Right ventricle myocardium inferior (tissue), 1 donor: ENCODE results near the gene ANKH. TPM values are rescaled to one million over a fixed set of nuclear protein-coding genes. Genes with fewer than 3 reads are reported as not detected.
"Not testable (repeated sequence)": the region's sequence is repeated elsewhere in the genome, so short reads cannot be mapped to it uniquely, and the experiment has no call there.

Experiments used
- ATAC-seq: fragments of 200-7000 bp; cut with Tn5 transposase; one replicate; pipeline ENCODE4 v1.9.1; 2020; ENCODE audit warnings: mild to moderate bottlenecking, moderate library complexity
- DNase-seq: peaks from one replicate; pipeline ENCODE4 v3.0.0; 2021; ENCODE audit errors: missing footprints
- intact Hi-C: fragments of 100-400 bp; cut with DNase I; formaldehyde crosslinking; loops from one replicate; pipeline ENCODE4 v1.11.0; 2022
- long read RNA-seq: library from polyadenylated mRNA; unstranded; transcript quantifications from one replicate; pipeline ENCODE4 v2.0.0, GENCODE V29; 2021
- total RNA-seq: library from RNA; stranded (reverse); fragmentation: NEBNext Ultra II Directional; extraction: Animal tissue kit (Norgen Biotek cat#: 25700); gene quantifications from one replicate; pipeline ENCODE4 v1.2.1, GENCODE V29; 2021
- donor health status: DM: no; HTN: yes; CAD: no; lungs with severe emphysema.

Gene ANKH
- 156 TPM for total RNA-seq
- long read RNA-seq, full-length matches to known transcripts, result 52 of 72 reads
- long read RNA-seq, partial matches to known transcripts, result 7 of 72 reads
- long read RNA-seq, other reads (novel, unspliced or antisense), result 13 of 72 reads

DNA sequence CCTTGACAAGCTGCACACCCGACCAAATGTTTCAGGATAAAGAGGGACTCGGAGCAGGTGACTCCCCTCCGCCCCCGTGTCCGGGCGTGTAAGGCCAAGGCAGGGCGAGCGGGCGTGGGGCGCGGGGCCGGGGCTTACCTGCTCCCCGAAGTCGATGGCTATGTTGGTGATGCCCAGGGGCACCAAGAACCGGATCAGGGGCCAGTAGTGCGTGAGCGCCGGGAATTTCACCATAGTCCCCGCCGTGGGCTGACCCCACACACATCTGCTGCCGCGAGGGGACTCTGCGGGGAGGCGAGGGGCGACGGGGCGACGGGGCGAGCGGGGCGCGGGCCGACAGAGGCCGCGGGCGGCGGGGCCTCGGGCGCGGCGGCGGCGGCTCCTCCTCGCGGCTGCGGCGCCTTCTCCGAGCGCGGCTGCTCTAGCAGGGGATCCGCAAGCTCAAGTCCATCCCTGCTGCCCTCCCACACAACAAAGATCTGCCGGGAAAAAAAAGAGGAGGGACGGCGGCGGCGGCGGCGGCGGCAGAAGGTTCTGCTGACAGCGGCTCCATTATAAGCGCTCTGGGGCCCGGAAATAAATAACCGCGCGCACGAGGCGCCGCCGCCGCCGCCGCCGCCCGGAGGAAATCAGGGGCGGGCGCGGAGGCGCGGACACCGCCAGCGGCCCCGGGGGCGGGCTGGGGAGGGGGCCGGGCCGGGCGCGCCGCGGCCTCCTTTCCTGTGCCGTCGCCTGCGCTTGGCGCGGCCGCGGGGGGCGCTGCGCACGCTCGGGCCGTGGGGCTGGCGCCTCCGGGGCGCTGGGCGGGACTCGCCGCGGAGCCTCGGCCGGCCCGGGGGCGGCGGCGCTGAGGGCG lies at the start of gene ANKH:
ANKH (minus strand) TSS at position 565 of the 856 bp plus-strand sequence; CDS start at position 234, 331 bp downstream.
- intact Hi-C loops, result loop anchor here (2.0 to 5.0 kb wide), 4 partner anchors 49 to 184 kb away; no protein-coding TSS in a partner anchor
- peak; percentile 92 for DNase-seq
- peak; percentile 93 for ATAC-seq

DNA sequence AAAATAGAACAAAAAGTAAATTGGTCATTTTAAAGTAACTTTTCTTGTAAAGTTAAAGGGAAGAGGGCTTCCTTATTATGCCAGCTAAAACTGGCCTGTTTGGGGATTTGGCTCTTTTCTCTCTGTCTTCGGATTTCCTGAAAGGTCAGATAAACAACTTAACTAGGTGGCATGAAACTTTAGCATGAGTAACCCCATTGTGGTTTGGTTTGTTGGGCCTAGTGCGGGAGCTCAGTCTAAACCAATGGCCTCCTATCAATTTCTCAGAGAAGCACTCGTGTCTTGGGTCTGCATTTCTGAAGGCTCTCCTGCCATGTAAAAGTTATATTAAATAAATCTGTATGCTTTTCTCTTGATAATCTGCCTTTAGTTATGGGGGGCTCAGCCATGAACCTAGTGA lies 48.5 kb upstream of the ANKH start:
- no peak for DNase-seq
- intact Hi-C loops, result no loop called here
- no peak for ATAC-seq

DNA sequence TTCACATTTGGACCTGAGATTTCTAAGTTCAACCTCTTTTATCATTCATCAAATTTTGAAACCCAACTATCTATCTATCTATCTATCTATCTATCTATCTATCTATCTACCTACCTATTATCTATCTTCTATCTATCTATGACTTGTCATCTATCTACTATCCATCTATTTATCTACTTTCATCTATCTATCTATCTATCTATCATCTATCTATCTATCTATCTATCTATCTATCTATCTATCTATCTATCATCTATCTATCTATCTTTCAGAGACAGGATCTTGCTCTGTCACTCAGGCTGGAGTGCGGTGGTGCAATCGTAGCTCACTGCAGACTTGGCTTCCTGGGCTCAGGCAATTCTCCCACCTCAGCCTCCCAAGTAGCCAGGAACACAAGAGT lies 47.5 kb upstream of the ANKH start:
- intact Hi-C loops, ATAC-seq, DNase-seq: not testable (repeated sequence)

DNA sequence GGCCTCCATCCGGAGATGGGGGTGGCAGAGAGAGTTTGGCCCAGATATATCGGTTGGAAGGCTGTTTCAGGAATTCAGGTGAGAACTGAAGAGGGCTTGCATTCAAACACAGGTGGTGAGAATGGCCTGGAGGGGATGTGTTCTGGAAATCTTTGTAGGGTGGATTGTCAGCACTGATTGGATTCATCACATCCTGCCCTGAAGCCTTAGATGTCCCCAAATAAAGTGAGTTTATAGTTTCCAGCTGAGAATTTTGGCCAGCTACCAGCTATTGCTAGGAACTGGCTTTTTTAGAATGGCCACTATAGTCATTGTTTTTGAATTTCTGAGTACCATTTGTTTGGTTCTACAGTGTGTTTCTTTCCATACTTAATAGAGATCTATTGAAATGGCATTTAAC lies 46.1 kb upstream of the ANKH start:
- intact Hi-C loops, result no loop called here
- ATAC-seq (no peak), DNase-seq (no peak)

DNA sequence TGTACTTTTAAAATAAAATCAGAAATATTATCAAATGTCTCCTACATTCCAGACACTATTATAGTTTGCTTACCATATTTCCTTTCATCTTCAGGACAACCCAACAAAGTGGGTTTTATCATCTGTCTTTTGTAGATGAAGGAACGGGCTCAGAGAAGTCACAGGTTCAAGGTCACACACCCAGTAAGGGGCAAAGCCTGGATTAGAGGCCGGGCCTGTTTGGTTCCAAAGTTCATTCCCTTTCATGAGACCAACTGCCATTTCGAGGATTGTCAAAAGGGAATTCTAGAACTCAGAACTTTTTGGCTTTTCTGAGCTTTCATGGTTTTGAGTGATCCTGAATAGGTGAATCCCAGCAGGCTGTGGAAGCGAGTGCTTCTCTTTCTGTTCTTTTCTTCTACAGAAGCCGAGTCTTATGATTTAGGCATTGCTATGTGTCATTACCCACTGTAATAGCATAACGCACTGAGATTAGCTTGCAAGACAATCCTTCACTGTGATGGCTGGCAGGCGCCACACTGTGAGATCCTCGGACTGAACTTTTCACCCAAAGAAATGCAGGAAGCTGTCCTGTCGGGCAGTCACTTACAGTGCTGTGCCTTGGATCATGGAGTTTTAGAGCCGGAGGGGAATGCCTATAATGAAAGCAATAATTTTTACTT lies 43.8 kb upstream of the ANKH start:
- ATAC-seq (no peak), DNase-seq (no peak)
- intact Hi-C loops, result no loop called here

DNA sequence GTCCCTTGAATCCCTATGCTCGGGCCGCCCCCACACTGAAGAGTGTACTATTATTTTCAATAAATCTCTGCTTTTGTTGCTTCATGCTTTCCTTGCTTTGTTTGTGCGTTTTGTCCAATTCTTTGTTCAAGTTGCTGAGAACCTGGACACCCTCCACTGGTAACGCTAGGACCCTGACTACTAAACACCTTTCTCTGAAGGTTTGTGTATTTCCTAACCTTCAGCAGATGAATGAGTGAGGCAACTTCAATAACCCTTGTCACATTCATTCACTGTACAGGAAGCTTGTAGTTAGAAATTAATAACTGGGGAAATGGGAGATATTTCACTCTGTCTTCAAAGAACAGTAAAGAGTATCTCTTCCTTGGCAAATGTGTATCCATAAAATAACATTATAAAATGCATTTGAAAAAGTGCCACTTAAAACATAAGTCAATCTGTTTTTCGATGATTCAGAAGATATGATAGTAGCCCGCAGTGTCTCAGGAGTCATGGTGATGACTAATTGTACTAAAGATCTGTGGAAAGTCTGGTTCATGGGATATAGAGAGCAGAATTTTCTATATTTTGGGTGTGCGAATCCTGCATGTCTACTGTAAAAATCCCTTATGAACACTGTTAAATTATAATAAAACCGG lies 43.2 kb upstream of the ANKH start:
- no peak for ATAC-seq
- no peak for DNase-seq
- intact Hi-C loops, result no loop called here

DNA sequence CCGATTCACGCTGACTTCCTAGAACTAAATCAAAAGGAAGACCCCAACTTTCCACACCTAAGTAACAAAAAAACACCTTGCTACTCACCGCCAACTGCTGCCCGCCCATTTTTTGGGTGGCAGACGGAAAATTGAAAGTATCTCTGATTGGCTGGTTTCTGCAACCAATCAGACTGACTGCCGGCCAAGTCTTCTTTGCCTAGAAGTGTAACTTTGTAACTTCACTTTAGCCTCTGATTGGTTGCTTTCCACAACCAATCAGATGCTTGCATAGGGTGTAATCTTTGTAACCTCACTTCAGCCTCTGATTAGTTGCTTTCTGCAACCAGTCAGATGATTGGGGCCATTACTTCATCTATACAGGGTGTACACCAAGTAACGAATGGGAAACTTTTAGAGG lies 42.6 kb upstream of the ANKH start:
- intact Hi-C loops, result no loop called here
- DNase-seq, result no peak
- ATAC-seq, result no peak

DNA sequence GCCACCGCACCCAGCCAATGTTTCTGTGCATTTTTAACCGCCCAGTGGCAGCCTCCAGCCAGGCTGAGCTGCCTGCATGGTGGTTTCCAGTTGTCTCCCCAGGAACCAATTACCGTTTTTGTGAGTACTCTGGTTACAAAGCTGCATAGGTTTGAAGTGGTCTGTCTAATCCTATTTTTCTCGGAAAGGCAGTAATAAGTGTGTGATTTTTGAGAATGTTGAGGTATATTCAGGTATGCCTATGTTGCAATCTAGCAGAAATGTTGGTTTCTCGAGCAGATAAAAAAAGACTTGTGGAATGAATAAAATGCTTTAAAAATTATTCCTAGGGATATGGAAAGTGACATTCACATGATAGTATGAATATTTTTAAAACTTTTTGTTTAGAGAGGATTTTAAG lies 41.5 kb upstream of the ANKH start:
- no peak for ATAC-seq
- intact Hi-C loops, result no loop called here
- no peak for DNase-seq

DNA sequence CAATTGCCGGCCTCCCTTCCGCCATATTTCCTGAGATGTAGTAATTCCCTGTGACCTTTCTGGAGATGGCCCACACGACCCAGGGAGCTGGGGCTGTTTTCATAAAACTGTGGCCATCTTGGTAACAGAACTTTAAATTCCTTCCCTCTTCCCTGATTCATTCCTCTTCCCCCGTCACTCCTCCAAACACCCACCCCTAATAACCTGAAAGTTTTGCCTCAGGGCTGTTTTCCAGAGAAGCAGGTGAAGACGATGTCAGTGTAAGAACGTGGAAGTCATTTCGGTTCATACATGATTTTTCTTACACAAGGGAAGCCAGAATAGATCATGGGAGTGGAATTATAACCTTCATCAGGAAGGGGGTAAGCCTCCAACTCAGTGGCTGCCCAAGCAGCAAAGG lies 40.6 kb upstream of the ANKH start:
- intact Hi-C loops, result no loop called here
- ATAC-seq, result no peak

DNA sequence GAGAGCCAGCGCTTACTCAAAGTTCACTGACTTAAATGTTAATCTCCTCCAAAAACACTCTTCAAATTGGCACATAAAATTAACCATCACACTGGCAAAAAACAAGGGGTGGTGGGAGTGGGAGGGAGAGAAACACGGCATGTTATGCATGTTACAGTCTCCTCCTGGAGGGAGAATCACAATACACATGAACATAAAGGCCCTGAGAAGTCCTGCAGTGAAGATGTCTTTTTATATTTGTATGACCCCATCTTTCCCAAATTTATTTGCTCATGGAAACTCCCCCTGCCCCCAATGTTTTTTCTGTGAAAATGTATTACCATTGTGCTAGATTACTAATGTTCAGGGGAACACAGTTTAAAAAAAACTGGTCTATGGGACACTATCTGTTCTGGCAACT lies 37.8 kb upstream of the ANKH start:
- DNase-seq, result no peak
- no peak for ATAC-seq
- intact Hi-C loops, result no loop called here

More for the DNA sequence above, 40.6 kb upstream of the ANKH start:
- no peak for DNase-seq

DNA sequence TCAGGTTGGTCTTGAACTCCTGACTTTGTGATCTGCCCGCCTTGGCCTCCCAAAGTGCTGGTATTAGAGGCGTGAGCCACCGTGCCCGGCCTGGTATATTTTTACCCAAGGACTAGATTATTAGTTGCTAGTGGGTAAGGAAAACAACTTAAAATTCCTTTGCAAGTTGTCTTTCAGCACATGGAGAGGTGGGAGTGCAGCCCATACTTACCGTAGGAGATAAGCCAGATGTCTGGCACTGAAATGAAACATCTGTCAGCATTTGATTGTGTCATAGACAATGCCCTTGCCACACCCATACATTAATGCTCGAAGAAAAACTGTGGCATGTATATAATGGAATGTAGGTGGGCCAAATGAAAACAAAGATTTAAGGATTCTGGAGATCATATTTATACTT lies 36.6 kb upstream of the ANKH start:
- intact Hi-C loops, result no loop called here
- ATAC-seq, result peak; percentile 81
- DNase-seq, result no peak

DNA sequence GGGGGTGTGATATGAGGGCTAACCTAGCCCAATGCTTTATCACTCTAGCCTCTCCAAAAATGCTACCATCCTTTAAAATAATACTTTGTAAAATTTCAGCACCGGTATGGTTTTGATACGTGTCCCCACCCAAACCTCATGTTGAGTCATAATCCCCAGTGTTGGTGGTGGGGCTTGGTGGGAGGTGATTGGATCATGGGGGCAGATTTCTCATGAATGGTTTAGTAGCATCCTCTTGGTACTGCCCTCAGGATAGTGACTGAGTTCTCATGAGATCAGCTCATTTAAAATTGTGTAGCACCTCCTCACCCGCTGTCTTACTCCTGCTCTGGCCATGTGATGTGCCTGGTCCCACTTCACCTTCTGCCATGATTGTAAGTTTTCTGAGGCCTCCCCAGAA lies 35.0 kb upstream of the ANKH start:
- DNase-seq (no peak), ATAC-seq (no peak)
- intact Hi-C loops, result no loop called here

DNA sequence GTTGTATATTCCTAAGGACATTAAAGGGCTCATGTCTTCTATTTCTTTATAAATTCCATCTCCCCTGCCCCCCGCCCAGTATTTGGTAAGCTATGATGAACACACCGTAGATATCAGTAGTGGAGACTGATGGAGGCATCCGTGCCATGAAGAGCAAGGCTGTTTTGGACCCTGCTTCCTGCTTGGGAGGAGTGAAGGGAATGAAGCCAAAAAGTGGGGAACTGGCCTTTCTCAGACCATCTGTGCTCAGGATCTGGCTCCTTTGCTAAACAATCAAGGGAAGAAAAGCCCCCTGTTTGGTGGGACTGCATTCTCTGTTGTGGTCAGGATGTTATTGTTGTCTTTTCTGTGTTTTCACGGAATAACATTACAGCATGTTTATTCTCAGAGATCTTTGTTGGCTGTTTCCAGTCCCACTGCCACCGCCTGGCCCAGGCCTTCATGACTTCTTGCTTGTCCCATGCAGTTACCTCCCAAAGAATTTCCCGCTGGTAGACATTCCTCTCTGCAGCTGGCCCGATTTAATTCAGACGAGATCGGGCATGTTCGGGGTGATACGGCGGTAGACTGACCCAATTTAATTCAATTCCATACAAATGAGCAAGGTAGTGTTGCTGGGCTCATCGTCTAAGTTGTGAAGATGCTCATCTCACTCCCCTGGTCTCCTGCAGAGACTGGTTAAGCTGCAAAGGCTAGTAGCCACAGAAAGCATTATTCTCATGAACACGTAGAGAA lies 31.4 kb upstream of the ANKH start:
- no peak for DNase-seq
- ATAC-seq, result no peak
- intact Hi-C loops, result no loop called here

DNA sequence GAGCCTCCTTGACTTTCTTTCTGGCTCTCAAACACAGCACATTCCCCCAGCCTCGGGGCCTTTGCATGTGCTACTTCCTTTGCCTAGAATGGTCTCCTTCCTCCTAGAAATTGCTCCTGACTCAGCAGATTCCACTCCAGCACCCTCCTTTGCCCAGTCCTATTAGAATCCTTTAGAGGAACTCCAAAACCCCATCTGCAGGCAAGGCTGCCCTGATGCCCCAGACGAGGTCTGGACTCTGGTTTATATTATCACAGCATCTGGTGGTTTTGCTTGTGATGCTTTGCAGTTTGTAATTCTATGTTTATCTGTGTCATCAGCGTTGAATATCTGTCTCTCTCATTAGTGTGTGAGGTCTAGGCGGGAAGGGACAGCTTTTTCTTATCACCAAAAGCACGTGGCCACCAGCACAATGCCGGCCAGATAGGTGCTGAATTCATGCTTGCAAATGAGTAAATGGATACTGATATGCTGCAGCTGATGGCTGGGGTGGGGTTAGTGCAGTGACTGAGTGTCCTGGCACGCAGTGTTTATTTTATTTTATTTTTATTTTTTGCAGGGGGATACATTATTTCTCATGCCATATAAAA lies 30.0 kb upstream of the ANKH start:
- intact Hi-C loops, result no loop called here
- DNase-seq (no peak), ATAC-seq (peak; percentile 53)

DNA sequence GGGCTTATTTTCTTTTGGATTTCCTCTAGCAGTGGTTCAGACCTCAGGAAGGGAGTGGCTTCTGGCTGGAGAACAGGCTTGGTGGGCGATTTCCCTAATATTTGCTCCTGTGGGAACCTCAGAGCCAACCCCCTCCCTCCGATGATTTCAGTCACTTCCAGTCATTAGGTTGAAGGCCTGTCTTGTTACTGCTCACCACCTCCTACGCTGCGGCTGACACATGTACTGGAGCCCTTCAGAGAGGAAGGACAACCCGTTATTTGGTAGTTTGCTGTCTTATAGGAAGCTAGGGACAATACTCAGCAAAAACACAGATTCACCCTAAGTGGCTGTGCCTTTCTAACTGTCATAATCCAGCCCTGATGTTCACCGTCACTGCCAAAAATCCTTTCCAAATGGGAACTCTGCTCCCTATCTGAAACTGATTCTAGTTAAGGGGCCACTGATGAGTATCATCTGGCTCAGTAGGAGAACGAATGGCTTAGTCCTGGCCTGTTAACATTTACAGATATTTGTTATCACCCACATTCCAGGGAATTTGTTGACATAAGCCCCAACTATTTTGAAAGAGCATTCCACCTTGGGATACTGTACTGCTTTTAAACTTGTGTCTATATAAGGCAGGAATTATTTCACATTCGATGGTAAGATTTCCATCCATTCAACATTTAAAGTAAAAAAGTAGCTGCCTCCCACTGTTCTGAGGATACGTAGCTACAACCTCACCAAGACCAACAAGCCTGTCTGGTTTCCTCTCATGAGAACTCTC lies 29.3 kb upstream of the ANKH start:
- intact Hi-C loops, result no loop called here
- DNase-seq, result peak; percentile 76
- ATAC-seq, result peak; percentile 92

DNA sequence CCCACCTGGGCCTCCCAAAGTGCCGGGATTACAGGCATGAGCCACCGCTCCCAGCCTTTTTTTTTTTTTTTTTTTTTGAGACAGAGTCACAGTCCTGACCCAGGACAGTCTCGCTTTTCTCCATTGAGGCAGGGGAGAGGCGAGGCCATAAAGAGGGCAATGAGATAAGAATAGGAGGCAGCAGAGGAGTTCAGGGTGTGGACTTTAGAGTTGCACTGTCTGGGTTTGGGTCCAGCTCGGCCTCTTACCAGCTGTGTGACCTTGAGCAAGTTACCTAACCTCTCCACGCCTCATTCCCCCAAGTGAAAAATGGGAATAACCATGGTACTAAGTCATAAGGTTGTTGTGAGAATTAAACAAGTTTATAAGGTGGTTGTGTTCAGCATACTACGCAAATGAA lies 24.6 kb upstream of the ANKH start:
- no peak for ATAC-seq
- no peak for DNase-seq
- intact Hi-C loops, result no loop called here

DNA sequence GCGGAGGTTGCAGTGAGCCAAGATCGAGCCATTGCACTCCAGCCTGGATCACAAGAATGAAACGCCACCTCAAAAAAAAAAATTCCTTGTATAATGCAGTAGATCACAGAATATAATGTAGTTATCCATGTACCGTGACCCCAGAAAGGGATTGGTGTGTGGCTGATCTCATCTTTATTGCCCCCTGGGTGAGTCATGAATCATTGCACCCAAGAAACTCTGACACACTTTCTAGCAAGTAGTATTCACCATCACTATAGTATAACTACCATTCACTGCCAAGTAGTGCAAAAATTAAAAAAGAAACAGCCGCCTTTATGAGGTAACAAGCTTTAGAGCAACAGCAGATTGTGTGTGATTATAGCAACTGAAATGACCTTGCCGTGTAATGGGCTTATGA lies 23.7 kb upstream of the ANKH start:
- no peak for ATAC-seq
- no peak for DNase-seq
- intact Hi-C loops, result no loop called here

DNA sequence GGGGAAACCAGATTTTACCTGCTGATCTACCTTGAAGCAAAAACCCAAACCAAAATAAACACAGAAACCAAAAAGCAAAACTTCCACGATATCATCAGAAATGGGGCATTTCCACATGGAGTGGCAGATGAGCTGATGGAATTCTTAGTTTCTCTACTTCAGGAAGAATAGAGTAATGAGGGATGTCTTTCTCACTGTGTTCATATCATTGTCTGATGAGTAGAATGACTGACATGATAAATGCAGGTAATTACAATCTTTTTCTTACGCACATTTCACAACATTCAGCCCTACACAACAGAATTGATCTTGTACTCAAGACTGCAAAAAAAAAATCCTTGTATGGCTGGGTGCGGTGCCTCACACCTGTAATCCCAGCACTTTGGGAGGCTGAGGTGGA lies 23.2 kb upstream of the ANKH start:
- ATAC-seq, result no peak
- intact Hi-C loops, result no loop called here
- no peak for DNase-seq
